GM23338 (cell line): ENCODE measurements around the gene SAMD4A. TPM values are rescaled to one million over a fixed set of nuclear protein-coding genes. Genes with fewer than 3 reads are reported as not detected.

Experiments used
- ATAC-seq: fragments of 200-7000 bp; cut with Tn5 transposase; 3 replicates; pipeline ENCODE4 v1.9.1; 2020
- DNase-seq: peaks from one replicate; pipeline ENCODE4 v3.0.0-alpha.2; 2015; ENCODE audit warnings: low spot score
- H2AFZ ChIP-seq: fragments of 200-600 bp; sonication (generic); 2 replicates; pipeline ENCODE4 v1.8.0; 2016; ENCODE audit warnings: antibody characterized with exemption, mild to moderate bottlenecking, moderate library complexity
- H3F3A ChIP-seq: fragments of 200-600 bp; sonication (generic); replicated peaks from 2 replicates; pipeline ENCODE4 v1.8.0; 2017; ENCODE audit warnings: antibody characterized with exemption, mixed run types, low read depth
- H3K27ac ChIP-seq: fragments of 200-600 bp; sonication (generic); 2 replicates; pipeline ENCODE4 v1.6.1; 2016; ENCODE audit warnings: low read depth
- H3K27me3 ChIP-seq: fragments of 200-600 bp; sonication (generic); 2 replicates; pipeline ENCODE4 v1.8.0; 2016; ENCODE audit warnings: mild to moderate bottlenecking, mixed run types, moderate library complexity; ENCODE audit not compliant: insufficient read depth
- H3K36me3 ChIP-seq: fragments of 200-600 bp; sonication (generic); 2 replicates; pipeline ENCODE4 v1.8.0; 2016; ENCODE audit warnings: mild to moderate bottlenecking; ENCODE audit not compliant: insufficient read depth
- H3K4me1 ChIP-seq: fragments of 200-600 bp; sonication (generic); 2 replicates; pipeline ENCODE4 v1.8.0; 2016; ENCODE audit warnings: mild to moderate bottlenecking, moderate library complexity; ENCODE audit not compliant: insufficient read depth
- H3K4me2 ChIP-seq: fragments of 200-600 bp; sonication (generic); 2 replicates; pipeline ENCODE4 v1.7.1; 2017; ENCODE audit warnings: mixed run types
- H3K4me3 ChIP-seq: fragments of 200-600 bp; sonication (generic); 2 replicates; pipeline ENCODE4 v1.6.1; 2016; ENCODE audit warnings: mixed run types
- H3K79me2 ChIP-seq: fragments of 200-600 bp; sonication (generic); replicated peaks from 2 replicates; pipeline ENCODE4 v1.8.0; 2017; ENCODE audit warnings: mild to moderate bottlenecking; ENCODE audit not compliant: insufficient read depth
- H3K9me2 ChIP-seq: fragments of 200-600 bp; sonication (generic); 2 replicates; pipeline ENCODE4 v1.8.0; 2017; ENCODE audit not compliant: insufficient read depth
- H4K20me1 ChIP-seq: fragments of 200-600 bp; sonication (generic); replicated peaks from 2 replicates; pipeline ENCODE4 v1.8.0; 2017; ENCODE audit warnings: mild to moderate bottlenecking; ENCODE audit not compliant: insufficient read depth
- H3K27ac Mint-ChIP-seq: 2 replicates; pipeline ENCODE4 v1.8.0; 2020; ENCODE audit warnings: inconsistent platforms, mild to moderate bottlenecking, moderate library complexity, mixed read lengths
- H3K27me3 Mint-ChIP-seq: 3 replicates; pipeline ENCODE4 v1.8.0; 2022; ENCODE audit warnings: low read depth, mild to moderate bottlenecking, moderate library complexity, mixed read lengths, inconsistent platforms; ENCODE audit not compliant: insufficient read depth, poor library complexity
- H3K36me3 Mint-ChIP-seq: 3 replicates; pipeline ENCODE4 v1.8.0; 2021; ENCODE audit warnings: low read depth, mild to moderate bottlenecking, inconsistent platforms, moderate library complexity, mixed read lengths
- H3K4me1 Mint-ChIP-seq: 3 replicates; pipeline ENCODE4 v1.8.0; 2020; ENCODE audit warnings: mild to moderate bottlenecking, inconsistent platforms, mixed read lengths
- H3K4me3 Mint-ChIP-seq: 3 replicates; pipeline ENCODE4 v1.8.0; 2021; ENCODE audit warnings: moderate library complexity, mild to moderate bottlenecking, inconsistent platforms, mixed read lengths
- H3K9me3 Mint-ChIP-seq: 3 replicates; pipeline ENCODE4 v1.8.0; 2020; ENCODE audit warnings: moderate library complexity, mild to moderate bottlenecking, inconsistent platforms, mixed read lengths
- CREB1 ChIP-seq: fragments of 250-450 bp; sonication (Bioruptor Pico); IDR thresholded peaks from 2 replicates; pipeline ENCODE4 v1.5.0; 2020; ENCODE audit warnings: low read depth, mild to moderate bottlenecking, moderate library complexity
- EZH2 ChIP-seq: fragments of 200-600 bp; sonication (generic); IDR thresholded peaks from one replicate; pipeline ENCODE4 v1.8.0; 2017; ENCODE audit warnings: antibody characterized with exemption, mild to moderate bottlenecking, low read depth; ENCODE audit not compliant: unreplicated experiment
- EZH2phosphoT487 ChIP-seq: fragments of 200-600 bp; sonication (generic); IDR thresholded peaks from one replicate; pipeline ENCODE4 v1.8.1; 2018; ENCODE audit warnings: antibody characterized with exemption; ENCODE audit not compliant: unreplicated experiment
- JUNB ChIP-seq: IDR thresholded peaks from one replicate; pipeline ENCODE4 v1.6.1; 2016; ENCODE audit warnings: antibody characterized with exemption; ENCODE audit not compliant: unreplicated experiment
- NANOG ChIP-seq: IDR thresholded peaks from 2 replicates; pipeline ENCODE4 v1.6.1; 2016; ENCODE audit warnings: antibody characterized with exemption, borderline replicate concordance
- POLR2AphosphoS5 ChIP-seq: IDR thresholded peaks from 2 replicates; pipeline ENCODE4 v1.6.1; 2016; ENCODE audit warnings: antibody characterized with exemption, low read depth
- STAT1 ChIP-seq: IDR thresholded peaks from one replicate; pipeline ENCODE4 v1.6.1; 2016; ENCODE audit warnings: antibody characterized with exemption; ENCODE audit not compliant: unreplicated experiment
- ZNF114 ChIP-seq: fragments of 250-450 bp; sonication (Bioruptor Pico); IDR thresholded peaks from 2 replicates; pipeline ENCODE4 v1.5.0; 2020; ENCODE audit warnings: mild to moderate bottlenecking, moderate library complexity
- ZNF331 ChIP-seq: fragments of 250-450 bp; sonication (Bioruptor Pico); IDR thresholded peaks from 2 replicates; pipeline ENCODE4 v1.5.0; 2020; ENCODE audit warnings: low read depth, mild to moderate bottlenecking, moderate library complexity
- polyA plus RNA-seq: library from polyadenylated mRNA; unstranded; fragments of >200 nt; fragmentation: Nextera tagmentation; extraction: Ambion mirVana; gene quantifications from 2 replicates; pipeline ENCODE4 v1.2.1, GENCODE V29; 2016
- total RNA-seq: library from RNA; depleted of rRNA; stranded (reverse); fragments of >200 nt; shearing (Covaris generic); gene quantifications from 2 replicates; pipeline ENCODE4 v1.2.3, GENCODE V29; 2014
- TF ChIP-seq, protein P1 (sequence below), 2 experiments: fragments of 200-600 bp in 1 of 2; sonication (generic) in 1 of 2; conservative IDR thresholded peaks; 2 replicates each; pipeline versions ENCODE4 v1.5.1 to v1.6.1; 2016 to 2017; ENCODE audit warnings: antibody characterized with exemption in 2 of 2, low read depth in 2 of 2, mild to moderate bottlenecking in 2 of 2, moderate library complexity in 1 of 2
- TF ChIP-seq, protein P2 (sequence below): fragments of 250-450 bp; sonication (Bioruptor Pico); IDR thresholded peaks from 2 replicates; pipeline ENCODE4 v1.5.0; 2020; ENCODE audit warnings: mild to moderate bottlenecking, moderate library complexity
- TF ChIP-seq, protein P3 (sequence below): IDR thresholded peaks from 2 replicates; pipeline ENCODE4 v1.6.1; 2016; ENCODE audit warnings: antibody characterized with exemption

The SAMD4A gene
- total and polyA plus RNA-seq, 2 experiments from 2014 or later = 1.6 to 6.9 TPM

DNA sequence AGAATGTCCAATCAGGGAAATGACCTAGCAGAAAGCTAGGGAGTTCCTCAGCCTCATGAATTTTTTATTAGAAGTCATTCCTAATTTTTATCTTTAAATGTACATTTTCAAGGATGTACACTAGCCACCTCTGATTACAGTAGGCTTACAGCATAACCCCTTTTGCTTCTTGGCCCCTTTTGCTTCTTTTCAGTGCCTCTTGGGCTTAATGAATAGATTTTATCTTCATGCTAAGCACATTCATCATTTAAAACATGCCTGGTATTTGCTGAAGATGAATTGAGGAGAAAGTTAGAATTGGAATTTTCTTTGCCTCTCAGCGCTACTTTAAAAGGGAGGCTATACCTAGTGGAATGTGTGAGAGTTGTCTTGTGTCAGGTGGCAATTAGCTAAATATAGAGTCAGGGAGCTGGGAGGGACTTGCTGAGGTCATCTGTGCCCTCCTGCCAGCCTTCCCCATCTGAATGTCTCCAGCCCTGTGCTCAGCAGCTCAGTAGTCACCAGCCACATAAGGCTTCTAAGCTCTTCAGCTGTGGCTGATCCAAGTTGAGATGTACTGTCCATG lies 132.1 kb downstream of the SAMD4A start:
- H3K4me1 ChIP-seq = 0 out of 2 replicates have a peak, but pooled peaks cover 8% of the 10 kb centered on the region
- H4K20me1 ChIP-seq = no peaks in the 10 kb centered on the region
- no peak overlapping the region for H3K4me2 ChIP-seq
- peaks cover 9% of the 10 kb centered on the region for H3K4me1 Mint-ChIP-seq
- DNase-seq (peak; percentile 48), ATAC-seq (peak; percentile 84)
- no peaks in the 10 kb centered on the region for H3K36me3 ChIP-seq
- H3K27me3 Mint-ChIP-seq = no peaks in the 10 kb centered on the region
- no peak for TF ChIP-seq JUNB
- H3K4me3 ChIP-seq = no peak overlapping the region
- peak overlapping the region; percentile 13; the same call in 1 of the 2 replicates for H3K27ac Mint-ChIP-seq
- no peaks in the 10 kb centered on the region for H3K9me3 Mint-ChIP-seq
- H3K79me2 ChIP-seq = no peaks in the 10 kb centered on the region
- H3K27me3 ChIP-seq = no peaks in the 10 kb centered on the region; the same call in 1 of the 2 replicates
- H3K4me3 Mint-ChIP-seq = no peak overlapping the region
- H3K36me3 Mint-ChIP-seq = no peaks in the 10 kb centered on the region
- H3K27ac ChIP-seq = 0 out of 2 replicates have a peak overlapping the region, but pooled peaks have one; percentile 30
- no peaks in the 10 kb centered on the region for H3F3A ChIP-seq
- H2AFZ ChIP-seq = no peak overlapping the region
- H3K9me2 ChIP-seq = no peaks in the 10 kb centered on the region; the same call in 1 of the 2 replicates

DNA sequence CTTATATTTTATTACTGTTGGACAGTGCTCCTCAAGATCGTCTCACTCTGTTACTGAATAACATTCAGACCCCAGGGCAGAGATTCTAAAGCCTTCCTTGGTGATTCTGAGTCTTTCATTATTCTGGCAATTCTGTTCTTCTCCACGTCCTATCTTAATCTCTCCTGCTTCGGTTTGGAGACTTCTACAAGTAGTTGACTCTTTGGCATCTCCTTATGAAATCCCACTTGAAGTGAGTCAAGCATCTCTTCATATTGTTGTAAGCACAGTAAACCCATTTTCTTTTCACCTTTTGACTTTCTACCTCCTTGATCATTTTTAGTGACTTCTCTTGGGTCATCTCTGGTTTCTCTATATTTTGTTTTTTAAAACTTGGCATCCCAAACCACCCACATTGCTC lies 132.8 kb downstream of the SAMD4A start:
- Histone ChIP-seq H3K27ac (no peak overlapping the region), H3K4me1 (0 out of 2 replicates have a peak, but pooled peaks cover 8% of the 10 kb centered on the region), H3K4me3 (no peak overlapping the region), H3K9me2 (no peaks in the 10 kb centered on the region; the same call in 1 of the 2 replicates), H3K27me3 (no peaks in the 10 kb centered on the region; the same call in 1 of the 2 replicates), H3K79me2 (no peaks in the 10 kb centered on the region), H2AFZ (no peak overlapping the region), H3K4me2 (no peak overlapping the region), H3K36me3 (no peaks in the 10 kb centered on the region), H3F3A (no peaks in the 10 kb centered on the region), H4K20me1 (no peaks in the 10 kb centered on the region)
- H3K4me1 Mint-ChIP-seq = peaks cover 9% of the 10 kb centered on the region
- ATAC-seq = no peak
- H3K27me3 Mint-ChIP-seq = no peaks in the 10 kb centered on the region
- H3K4me3 Mint-ChIP-seq = no peak overlapping the region
- DNase-seq = no peak
- no peaks in the 10 kb centered on the region for H3K36me3 Mint-ChIP-seq
- H3K9me3 Mint-ChIP-seq = no peaks in the 10 kb centered on the region
- no peak overlapping the region for H3K27ac Mint-ChIP-seq
- TF ChIP-seq POLR2AphosphoS5 (no peak), EZH2 (no peak), ZNF331 (CRISPR knock-in tag) (no peak), STAT1 (no peak), NANOG (no peak), EZH2phosphoT487 (no peak), ZNF114 (no peak), JUNB (no peak), CREB1 (CRISPR knock-in tag) (no peak)
- TF ChIP-seq, protein P1, sequence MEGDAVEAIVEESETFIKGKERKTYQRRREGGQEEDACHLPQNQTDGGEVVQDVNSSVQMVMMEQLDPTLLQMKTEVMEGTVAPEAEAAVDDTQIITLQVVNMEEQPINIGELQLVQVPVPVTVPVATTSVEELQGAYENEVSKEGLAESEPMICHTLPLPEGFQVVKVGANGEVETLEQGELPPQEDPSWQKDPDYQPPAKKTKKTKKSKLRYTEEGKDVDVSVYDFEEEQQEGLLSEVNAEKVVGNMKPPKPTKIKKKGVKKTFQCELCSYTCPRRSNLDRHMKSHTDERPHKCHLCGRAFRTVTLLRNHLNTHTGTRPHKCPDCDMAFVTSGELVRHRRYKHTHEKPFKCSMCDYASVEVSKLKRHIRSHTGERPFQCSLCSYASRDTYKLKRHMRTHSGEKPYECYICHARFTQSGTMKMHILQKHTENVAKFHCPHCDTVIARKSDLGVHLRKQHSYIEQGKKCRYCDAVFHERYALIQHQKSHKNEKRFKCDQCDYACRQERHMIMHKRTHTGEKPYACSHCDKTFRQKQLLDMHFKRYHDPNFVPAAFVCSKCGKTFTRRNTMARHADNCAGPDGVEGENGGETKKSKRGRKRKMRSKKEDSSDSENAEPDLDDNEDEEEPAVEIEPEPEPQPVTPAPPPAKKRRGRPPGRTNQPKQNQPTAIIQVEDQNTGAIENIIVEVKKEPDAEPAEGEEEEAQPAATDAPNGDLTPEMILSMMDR (conservative IDR thresholded peaks at IDR 0.05; ENCODE audit: low read depth in 2 of 2) = no peak
- TF ChIP-seq, protein P2, sequence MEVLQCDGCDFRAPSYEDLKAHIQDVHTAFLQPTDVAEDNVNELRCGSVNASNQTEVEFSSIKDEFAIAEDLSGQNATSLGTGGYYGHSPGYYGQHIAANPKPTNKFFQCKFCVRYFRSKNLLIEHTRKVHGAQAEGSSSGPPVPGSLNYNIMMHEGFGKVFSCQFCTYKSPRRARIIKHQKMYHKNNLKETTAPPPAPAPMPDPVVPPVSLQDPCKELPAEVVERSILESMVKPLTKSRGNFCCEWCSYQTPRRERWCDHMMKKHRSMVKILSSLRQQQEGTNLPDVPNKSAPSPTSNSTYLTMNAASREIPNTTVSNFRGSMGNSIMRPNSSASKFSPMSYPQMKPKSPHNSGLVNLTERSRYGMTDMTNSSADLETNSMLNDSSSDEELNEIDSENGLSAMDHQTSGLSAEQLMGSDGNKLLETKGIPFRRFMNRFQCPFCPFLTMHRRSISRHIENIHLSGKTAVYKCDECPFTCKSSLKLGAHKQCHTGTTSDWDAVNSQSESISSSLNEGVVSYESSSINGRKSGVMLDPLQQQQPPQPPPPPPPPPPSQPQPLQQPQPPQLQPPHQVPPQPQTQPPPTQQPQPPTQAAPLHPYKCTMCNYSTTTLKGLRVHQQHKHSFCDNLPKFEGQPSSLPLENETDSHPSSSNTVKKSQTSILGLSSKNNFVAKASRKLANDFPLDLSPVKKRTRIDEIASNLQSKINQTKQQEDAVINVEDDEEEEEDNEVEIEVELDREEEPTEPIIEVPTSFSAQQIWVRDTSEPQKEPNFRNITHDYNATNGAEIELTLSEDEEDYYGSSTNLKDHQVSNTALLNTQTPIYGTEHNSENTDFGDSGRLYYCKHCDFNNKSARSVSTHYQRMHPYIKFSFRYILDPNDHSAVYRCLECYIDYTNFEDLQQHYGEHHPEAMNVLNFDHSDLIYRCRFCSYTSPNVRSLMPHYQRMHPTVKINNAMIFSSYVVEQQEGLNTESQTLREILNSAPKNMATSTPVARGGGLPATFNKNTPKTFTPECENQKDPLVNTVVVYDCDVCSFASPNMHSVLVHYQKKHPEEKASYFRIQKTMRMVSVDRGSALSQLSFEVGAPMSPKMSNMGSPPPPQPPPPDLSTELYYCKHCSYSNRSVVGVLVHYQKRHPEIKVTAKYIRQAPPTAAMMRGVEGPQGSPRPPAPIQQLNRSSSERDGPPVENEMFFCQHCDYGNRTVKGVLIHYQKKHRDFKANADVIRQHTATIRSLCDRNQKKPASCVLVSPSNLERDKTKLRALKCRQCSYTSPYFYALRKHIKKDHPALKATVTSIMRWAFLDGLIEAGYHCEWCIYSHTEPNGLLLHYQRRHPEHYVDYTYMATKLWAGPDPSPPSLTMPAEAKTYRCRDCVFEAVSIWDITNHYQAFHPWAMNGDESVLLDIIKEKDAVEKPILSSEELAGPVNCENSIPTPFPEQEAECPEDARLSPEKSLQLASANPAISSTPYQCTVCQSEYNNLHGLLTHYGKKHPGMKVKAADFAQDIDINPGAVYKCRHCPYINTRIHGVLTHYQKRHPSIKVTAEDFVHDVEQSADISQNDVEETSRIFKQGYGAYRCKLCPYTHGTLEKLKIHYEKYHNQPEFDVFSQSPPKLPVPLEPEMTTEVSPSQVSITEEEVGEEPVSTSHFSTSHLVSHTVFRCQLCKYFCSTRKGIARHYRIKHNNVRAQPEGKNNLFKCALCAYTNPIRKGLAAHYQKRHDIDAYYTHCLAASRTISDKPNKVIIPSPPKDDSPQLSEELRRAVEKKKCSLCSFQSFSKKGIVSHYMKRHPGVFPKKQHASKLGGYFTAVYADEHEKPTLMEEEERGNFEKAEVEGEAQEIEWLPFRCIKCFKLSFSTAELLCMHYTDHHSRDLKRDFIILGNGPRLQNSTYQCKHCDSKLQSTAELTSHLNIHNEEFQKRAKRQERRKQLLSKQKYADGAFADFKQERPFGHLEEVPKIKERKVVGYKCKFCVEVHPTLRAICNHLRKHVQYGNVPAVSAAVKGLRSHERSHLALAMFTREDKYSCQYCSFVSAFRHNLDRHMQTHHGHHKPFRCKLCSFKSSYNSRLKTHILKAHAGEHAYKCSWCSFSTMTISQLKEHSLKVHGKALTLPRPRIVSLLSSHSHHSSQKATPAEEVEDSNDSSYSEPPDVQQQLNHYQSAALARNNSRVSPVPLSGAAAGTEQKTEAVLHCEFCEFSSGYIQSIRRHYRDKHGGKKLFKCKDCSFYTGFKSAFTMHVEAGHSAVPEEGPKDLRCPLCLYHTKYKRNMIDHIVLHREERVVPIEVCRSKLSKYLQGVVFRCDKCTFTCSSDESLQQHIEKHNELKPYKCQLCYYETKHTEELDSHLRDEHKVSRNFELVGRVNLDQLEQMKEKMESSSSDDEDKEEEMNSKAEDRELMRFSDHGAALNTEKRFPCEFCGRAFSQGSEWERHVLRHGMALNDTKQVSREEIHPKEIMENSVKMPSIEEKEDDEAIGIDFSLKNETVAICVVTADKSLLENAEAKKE (CRISPR knock-in tag) = no peak
- TF ChIP-seq, protein P3, sequence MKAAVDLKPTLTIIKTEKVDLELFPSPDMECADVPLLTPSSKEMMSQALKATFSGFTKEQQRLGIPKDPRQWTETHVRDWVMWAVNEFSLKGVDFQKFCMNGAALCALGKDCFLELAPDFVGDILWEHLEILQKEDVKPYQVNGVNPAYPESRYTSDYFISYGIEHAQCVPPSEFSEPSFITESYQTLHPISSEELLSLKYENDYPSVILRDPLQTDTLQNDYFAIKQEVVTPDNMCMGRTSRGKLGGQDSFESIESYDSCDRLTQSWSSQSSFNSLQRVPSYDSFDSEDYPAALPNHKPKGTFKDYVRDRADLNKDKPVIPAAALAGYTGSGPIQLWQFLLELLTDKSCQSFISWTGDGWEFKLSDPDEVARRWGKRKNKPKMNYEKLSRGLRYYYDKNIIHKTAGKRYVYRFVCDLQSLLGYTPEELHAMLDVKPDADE = no peak
